Measurements from ENCODE around the gene ZDHHC14. TPM values are rescaled to one million over a fixed set of nuclear protein-coding genes. Genes with fewer than 3 reads are reported as not detected.

Gene ZDHHC14
- total and polyA plus RNA-seq, 2 experiments from 2014 or later: 3.0 to 7.4 TPM

DNA sequence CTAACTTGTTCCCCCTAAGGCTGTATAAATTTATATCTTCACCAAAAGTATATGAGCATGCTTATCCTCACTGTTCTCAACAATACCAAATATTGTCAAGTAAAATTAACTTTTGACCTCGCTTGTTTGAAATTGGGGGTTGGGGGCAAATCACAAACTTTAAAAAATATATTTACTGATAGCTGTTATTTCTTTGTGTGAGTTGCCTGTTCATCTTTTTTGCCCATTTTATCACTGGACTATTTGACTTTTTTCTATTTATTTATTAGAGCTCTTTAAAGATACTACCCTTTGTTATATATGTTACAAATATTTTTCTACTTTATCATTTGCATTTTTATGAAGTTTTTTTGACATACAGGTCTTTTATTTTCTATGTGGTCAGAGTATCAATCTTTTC lies 187.7 kb downstream of the ZDHHC14 start (continued):
- TF ChIP-seq, protein P1, sequence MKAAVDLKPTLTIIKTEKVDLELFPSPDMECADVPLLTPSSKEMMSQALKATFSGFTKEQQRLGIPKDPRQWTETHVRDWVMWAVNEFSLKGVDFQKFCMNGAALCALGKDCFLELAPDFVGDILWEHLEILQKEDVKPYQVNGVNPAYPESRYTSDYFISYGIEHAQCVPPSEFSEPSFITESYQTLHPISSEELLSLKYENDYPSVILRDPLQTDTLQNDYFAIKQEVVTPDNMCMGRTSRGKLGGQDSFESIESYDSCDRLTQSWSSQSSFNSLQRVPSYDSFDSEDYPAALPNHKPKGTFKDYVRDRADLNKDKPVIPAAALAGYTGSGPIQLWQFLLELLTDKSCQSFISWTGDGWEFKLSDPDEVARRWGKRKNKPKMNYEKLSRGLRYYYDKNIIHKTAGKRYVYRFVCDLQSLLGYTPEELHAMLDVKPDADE (IDR thresholded peaks at IDR 0.05): no peak
- TF ChIP-seq ZNF331 (CRISPR knock-in tag; IDR thresholded peaks at IDR 0.05; ENCODE audit: low read depth): no peak
- TF ChIP-seq JUNB (IDR thresholded peaks at IDR 0.05; ENCODE audit: unreplicated experiment): no peak
- TF ChIP-seq, protein P2, sequence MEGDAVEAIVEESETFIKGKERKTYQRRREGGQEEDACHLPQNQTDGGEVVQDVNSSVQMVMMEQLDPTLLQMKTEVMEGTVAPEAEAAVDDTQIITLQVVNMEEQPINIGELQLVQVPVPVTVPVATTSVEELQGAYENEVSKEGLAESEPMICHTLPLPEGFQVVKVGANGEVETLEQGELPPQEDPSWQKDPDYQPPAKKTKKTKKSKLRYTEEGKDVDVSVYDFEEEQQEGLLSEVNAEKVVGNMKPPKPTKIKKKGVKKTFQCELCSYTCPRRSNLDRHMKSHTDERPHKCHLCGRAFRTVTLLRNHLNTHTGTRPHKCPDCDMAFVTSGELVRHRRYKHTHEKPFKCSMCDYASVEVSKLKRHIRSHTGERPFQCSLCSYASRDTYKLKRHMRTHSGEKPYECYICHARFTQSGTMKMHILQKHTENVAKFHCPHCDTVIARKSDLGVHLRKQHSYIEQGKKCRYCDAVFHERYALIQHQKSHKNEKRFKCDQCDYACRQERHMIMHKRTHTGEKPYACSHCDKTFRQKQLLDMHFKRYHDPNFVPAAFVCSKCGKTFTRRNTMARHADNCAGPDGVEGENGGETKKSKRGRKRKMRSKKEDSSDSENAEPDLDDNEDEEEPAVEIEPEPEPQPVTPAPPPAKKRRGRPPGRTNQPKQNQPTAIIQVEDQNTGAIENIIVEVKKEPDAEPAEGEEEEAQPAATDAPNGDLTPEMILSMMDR (conservative IDR thresholded peaks at IDR 0.05; ENCODE audit: low read depth in 2 of 2): no peak
- TF ChIP-seq, protein P3, sequence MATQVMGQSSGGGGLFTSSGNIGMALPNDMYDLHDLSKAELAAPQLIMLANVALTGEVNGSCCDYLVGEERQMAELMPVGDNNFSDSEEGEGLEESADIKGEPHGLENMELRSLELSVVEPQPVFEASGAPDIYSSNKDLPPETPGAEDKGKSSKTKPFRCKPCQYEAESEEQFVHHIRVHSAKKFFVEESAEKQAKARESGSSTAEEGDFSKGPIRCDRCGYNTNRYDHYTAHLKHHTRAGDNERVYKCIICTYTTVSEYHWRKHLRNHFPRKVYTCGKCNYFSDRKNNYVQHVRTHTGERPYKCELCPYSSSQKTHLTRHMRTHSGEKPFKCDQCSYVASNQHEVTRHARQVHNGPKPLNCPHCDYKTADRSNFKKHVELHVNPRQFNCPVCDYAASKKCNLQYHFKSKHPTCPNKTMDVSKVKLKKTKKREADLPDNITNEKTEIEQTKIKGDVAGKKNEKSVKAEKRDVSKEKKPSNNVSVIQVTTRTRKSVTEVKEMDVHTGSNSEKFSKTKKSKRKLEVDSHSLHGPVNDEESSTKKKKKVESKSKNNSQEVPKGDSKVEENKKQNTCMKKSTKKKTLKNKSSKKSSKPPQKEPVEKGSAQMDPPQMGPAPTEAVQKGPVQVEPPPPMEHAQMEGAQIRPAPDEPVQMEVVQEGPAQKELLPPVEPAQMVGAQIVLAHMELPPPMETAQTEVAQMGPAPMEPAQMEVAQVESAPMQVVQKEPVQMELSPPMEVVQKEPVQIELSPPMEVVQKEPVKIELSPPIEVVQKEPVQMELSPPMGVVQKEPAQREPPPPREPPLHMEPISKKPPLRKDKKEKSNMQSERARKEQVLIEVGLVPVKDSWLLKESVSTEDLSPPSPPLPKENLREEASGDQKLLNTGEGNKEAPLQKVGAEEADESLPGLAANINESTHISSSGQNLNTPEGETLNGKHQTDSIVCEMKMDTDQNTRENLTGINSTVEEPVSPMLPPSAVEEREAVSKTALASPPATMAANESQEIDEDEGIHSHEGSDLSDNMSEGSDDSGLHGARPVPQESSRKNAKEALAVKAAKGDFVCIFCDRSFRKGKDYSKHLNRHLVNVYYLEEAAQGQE (IDR thresholded peaks at IDR 0.05; ENCODE audit: unreplicated experiment): no peak
- TF ChIP-seq CREB1 (CRISPR knock-in tag; IDR thresholded peaks at IDR 0.05; ENCODE audit: low read depth): no peak
- no peak for TF ChIP-seq POLR2AphosphoS5 (IDR thresholded peaks at IDR 0.05; ENCODE audit: low read depth)
- TF ChIP-seq NANOG (IDR thresholded peaks at IDR 0.05; ENCODE audit: borderline replicate concordance): no peak
- no peak for TF ChIP-seq STAT1 (IDR thresholded peaks at IDR 0.05; ENCODE audit: unreplicated experiment)

DNA sequence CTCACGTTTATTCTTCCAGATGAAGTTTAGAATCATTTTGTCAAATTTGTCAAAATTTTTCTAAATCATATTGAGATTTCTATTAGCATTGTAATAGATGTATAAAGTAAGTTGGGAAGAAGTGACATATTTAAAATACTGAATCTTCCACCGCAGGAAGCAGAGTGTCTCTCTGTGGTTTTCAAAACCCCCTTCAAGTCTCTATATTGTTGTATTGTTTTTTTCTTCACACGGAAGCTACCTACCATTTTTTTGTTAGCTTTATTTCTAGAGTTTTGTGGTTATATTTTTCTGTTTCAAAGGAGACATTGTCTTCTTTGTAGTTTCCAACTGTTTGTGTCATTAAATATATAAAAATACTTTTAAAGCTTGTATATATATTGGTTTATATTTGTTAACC lies 188.6 kb downstream of the ZDHHC14 start:
- H3K9me3 Mint-ChIP-seq: peaks cover 8% of the 10 kb centered on the region; the same call in 2 of the 3 replicates
- H3K4me3 ChIP-seq: no peak overlapping the region
- peaks cover 9% of the 10 kb centered on the region for H3K27me3 Mint-ChIP-seq (ENCODE audit: insufficient read depth, low read depth, poor library complexity)
- no peaks in the 10 kb centered on the region for H4K20me1 ChIP-seq (replicated peaks; ENCODE audit: insufficient read depth)
- no peak overlapping the region for H3K27ac ChIP-seq (ENCODE audit: low read depth)
- no peak overlapping the region for H3K27ac Mint-ChIP-seq
- DNase-seq (ENCODE audit: low spot score) (no peak), ATAC-seq (no peak)
- H3K4me1 ChIP-seq (ENCODE audit: insufficient read depth): no peaks in the 10 kb centered on the region
- no peaks in the 10 kb centered on the region for H3K36me3 ChIP-seq (ENCODE audit: insufficient read depth)
- H3K4me3 Mint-ChIP-seq: no peak overlapping the region
- no peaks in the 10 kb centered on the region for H3F3A ChIP-seq (replicated peaks; ENCODE audit: low read depth)
- peaks cover 12% of the 10 kb centered on the region; the same call in 2 of the 3 replicates for H3K4me1 Mint-ChIP-seq
- H2AFZ ChIP-seq: no peak overlapping the region
- H3K36me3 Mint-ChIP-seq (ENCODE audit: low read depth): no peaks in the 10 kb centered on the region; the same call in 2 of the 3 replicates
- no peaks in the 10 kb centered on the region for H3K9me2 ChIP-seq (ENCODE audit: insufficient read depth)
- no peaks in the 10 kb centered on the region for H3K79me2 ChIP-seq (replicated peaks; ENCODE audit: insufficient read depth)
- H3K27me3 ChIP-seq (ENCODE audit: insufficient read depth): no peaks in the 10 kb centered on the region
- no peak overlapping the region for H3K4me2 ChIP-seq
- TF ChIP-seq NANOG (IDR thresholded peaks at IDR 0.05; ENCODE audit: borderline replicate concordance): no peak
- TF ChIP-seq, protein P2 (conservative IDR thresholded peaks at IDR 0.05; ENCODE audit: low read depth in 2 of 2): no peak
- TF ChIP-seq CREB1 (CRISPR knock-in tag; IDR thresholded peaks at IDR 0.05; ENCODE audit: low read depth): no peak
- TF ChIP-seq POLR2AphosphoS5 (IDR thresholded peaks at IDR 0.05; ENCODE audit: low read depth): no peak
- TF ChIP-seq, protein P1 (IDR thresholded peaks at IDR 0.05): no peak
- no peak for TF ChIP-seq EZH2phosphoT487 (IDR thresholded peaks at IDR 0.05; ENCODE audit: unreplicated experiment)
- TF ChIP-seq, protein P3 (IDR thresholded peaks at IDR 0.05; ENCODE audit: unreplicated experiment): no peak
- TF ChIP-seq ZNF114 (CRISPR knock-in tag; IDR thresholded peaks at IDR 0.05): no peak
- TF ChIP-seq ZNF331 (CRISPR knock-in tag; IDR thresholded peaks at IDR 0.05; ENCODE audit: low read depth): no peak
- TF ChIP-seq JUNB (IDR thresholded peaks at IDR 0.05; ENCODE audit: unreplicated experiment): no peak
- no peak for TF ChIP-seq EZH2 (IDR thresholded peaks at IDR 0.05; ENCODE audit: low read depth, unreplicated experiment)
